Panc1 (cell line): Measurements from ENCODE around the gene PC. TPM values are rescaled to one million over a fixed set of nuclear protein-coding genes. Genes with fewer than 3 reads are reported as not detected.

Experiments used
- ATAC-seq: fragments of 200-7000 bp; cut with Tn5 transposase; 2 replicates; pipeline ENCODE4 v1.9.1; 2020; ENCODE audit warnings: mild to moderate bottlenecking, moderate library complexity
- BruUV-seq: library from RNA; stranded (reverse); fragments of 400-500 nt; replicated peaks from 2 replicates; lab custom pipeline; 2021; lab: Mats Ljungman, UMichigan
- CTCF ChIA-PET: fragments of 300-600 bp; sonication (Branson Sonifier 250); formaldehyde crosslinking; loops from one replicate; lab custom pipeline; 2022; ENCODE audit warnings: antibody characterized with exemption; lab: Charles Lee
- POLR2A ChIA-PET: fragments of 300-600 bp; sonication (Branson Sonifier 250); formaldehyde crosslinking; loops from one replicate; lab custom pipeline; 2022; ENCODE audit warnings: antibody characterized with exemption; lab: Charles Lee
- DNase-seq: peaks from one replicate; pipeline ENCODE4 v3.0.0-alpha.2; 2010; ENCODE audit warnings: low read depth, low spot score
- H3K27ac ChIP-seq: 2 replicates; pipeline ENCODE4 v1.5.1; 2011; ENCODE audit warnings: mild to moderate bottlenecking, low read length, inconsistent platforms
- H3K27me3 ChIP-seq: fragments of 200-500 bp; sonication (Bioruptor generic); 2 replicates; pipeline ENCODE4 v1.6.0; 2014; ENCODE audit warnings: low read length, inconsistent platforms; ENCODE audit not compliant: control insufficient read depth, insufficient read depth
- H3K36me3 ChIP-seq: fragments of 200-500 bp; sonication (Bioruptor generic); 2 replicates; pipeline ENCODE4 v1.5.1; 2014; ENCODE audit warnings: inconsistent platforms, mild to moderate bottlenecking, low read length, moderate library complexity; ENCODE audit not compliant: control insufficient read depth, insufficient read depth
- H3K4me1 ChIP-seq: 2 replicates; pipeline ENCODE4 v1.5.1; 2011; ENCODE audit warnings: inconsistent platforms, mild to moderate bottlenecking, low read length, moderate library complexity; ENCODE audit not compliant: control insufficient read depth, insufficient read depth
- H3K4me3 ChIP-seq, 2 experiments: 2 replicates each; pipeline ENCODE4 v1.5.1; 2011 to 2012; ENCODE audit warnings: low read depth in 2 of 2, low read length in 2 of 2, mild to moderate bottlenecking in 2 of 2, inconsistent platforms in 1 of 2, moderate library complexity in 1 of 2
- H3K9me3 ChIP-seq: fragments of 200-500 bp; sonication (Bioruptor generic); 2 replicates; pipeline ENCODE4 v1.5.1; 2014; ENCODE audit warnings: low read depth, mild to moderate bottlenecking, inconsistent platforms, low read length, moderate library complexity; ENCODE audit not compliant: control insufficient read depth, insufficient read depth
- POLR2AphosphoS5 ChIP-seq: IDR thresholded peaks from 2 replicates; pipeline ENCODE4 v1.6.1; 2012; ENCODE audit warnings: mild to moderate bottlenecking, low read depth, low read length, moderate library complexity
- SIN3A ChIP-seq: IDR thresholded peaks from 2 replicates; pipeline ENCODE4 v1.6.1; 2012; ENCODE audit warnings: low read depth, mild to moderate bottlenecking, low read length, moderate library complexity, borderline replicate concordance; ENCODE audit not compliant: insufficient read depth
- TCF7L2 ChIP-seq: IDR thresholded peaks from 2 replicates; pipeline ENCODE4 v1.6.1; 2011; ENCODE audit warnings: mild to moderate bottlenecking, low read depth, low read length, inconsistent platforms
- in situ Hi-C: cut with HindIII; loops from 2 replicates; pipeline ENCODE4 v1.10.0; 2016; ENCODE audit warnings: low sequenced_read_pairs, low pct_unique_long_range_greater_than_20kb
- intact Hi-C: fragments of 100-400 bp; cut with micrococcal nuclease; formaldehyde crosslinking; loops from one replicate; pipeline ENCODE4 v1.10.0; 2022; ENCODE audit not compliant: unreplicated experiment
- total RNA-seq: library from RNA; stranded (reverse); gene quantifications from one replicate; pipeline ENCODE4 v1.2.1, GENCODE V29; 2021; ENCODE audit not compliant: unreplicated experiment
- TF ChIP-seq, protein P1 (sequence below), 2 experiments: IDR thresholded peaks; 2 replicates each; pipeline ENCODE4 v1.6.1; 2011 to 2012; ENCODE audit warnings: low read depth in 2 of 2, control low read depth in 1 of 2, low read length in 1 of 2, mild to moderate bottlenecking in 1 of 2, moderate library complexity in 1 of 2; ENCODE audit not compliant: insufficient read depth in 1 of 2
- TF ChIP-seq, protein P2 (sequence below): fragments of 450-650 bp; IDR thresholded peaks from 2 replicates; pipeline ENCODE4 v1.5.1; 2017; ENCODE audit warnings: mild to moderate bottlenecking

Gene PC
- total RNA-seq, 1 experiment from 2014 or later = 12.8 TPM

DNA sequence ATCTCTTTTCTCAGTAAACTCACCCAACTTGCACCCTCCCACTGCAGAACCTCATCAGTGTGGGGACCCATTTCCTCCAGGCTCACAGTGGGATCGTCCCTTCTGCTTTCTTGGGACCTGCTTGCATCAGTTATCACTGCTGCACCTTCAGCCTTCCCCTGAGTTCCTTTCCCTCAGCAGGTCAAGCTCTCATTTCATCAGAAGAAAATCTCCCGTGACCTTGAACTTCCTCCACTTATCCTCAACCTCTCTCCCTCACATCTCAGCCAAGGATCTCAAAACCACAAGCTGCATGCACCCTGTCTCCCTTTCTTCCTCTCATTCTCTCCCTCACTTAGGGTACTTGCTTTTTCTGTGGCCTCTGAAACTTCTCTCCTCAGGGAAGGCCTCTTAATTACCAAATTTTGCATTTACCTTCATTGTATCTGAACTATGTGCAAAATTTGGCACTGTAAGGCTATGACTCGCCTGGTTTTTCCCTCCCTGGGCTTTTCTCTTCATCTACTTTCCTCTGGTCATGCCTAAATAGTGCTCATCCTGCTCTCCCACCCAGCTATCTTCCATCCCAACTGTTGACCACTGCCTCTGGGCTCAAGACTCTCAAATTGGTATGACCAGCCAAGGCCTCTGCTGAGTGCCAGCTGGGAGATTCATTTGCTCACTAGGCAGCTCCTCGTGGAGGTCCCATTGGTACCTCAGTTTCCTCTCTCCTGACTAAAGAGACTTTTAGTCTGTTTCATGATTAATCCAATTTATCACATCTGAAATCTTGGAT, 117.7 kb downstream of the PC start:
- intact Hi-C loops (no loop called here), in situ Hi-C loops (no loop called here)
- BruUV-seq = no TSS peak
- H3K4me1 ChIP-seq = peaks cover 24% of the 10 kb centered on the region
- TF ChIP-seq, protein P1, sequence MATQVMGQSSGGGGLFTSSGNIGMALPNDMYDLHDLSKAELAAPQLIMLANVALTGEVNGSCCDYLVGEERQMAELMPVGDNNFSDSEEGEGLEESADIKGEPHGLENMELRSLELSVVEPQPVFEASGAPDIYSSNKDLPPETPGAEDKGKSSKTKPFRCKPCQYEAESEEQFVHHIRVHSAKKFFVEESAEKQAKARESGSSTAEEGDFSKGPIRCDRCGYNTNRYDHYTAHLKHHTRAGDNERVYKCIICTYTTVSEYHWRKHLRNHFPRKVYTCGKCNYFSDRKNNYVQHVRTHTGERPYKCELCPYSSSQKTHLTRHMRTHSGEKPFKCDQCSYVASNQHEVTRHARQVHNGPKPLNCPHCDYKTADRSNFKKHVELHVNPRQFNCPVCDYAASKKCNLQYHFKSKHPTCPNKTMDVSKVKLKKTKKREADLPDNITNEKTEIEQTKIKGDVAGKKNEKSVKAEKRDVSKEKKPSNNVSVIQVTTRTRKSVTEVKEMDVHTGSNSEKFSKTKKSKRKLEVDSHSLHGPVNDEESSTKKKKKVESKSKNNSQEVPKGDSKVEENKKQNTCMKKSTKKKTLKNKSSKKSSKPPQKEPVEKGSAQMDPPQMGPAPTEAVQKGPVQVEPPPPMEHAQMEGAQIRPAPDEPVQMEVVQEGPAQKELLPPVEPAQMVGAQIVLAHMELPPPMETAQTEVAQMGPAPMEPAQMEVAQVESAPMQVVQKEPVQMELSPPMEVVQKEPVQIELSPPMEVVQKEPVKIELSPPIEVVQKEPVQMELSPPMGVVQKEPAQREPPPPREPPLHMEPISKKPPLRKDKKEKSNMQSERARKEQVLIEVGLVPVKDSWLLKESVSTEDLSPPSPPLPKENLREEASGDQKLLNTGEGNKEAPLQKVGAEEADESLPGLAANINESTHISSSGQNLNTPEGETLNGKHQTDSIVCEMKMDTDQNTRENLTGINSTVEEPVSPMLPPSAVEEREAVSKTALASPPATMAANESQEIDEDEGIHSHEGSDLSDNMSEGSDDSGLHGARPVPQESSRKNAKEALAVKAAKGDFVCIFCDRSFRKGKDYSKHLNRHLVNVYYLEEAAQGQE (IDR thresholded peaks at IDR 0.05; ENCODE audit: insufficient read depth in 1 of 2, low read depth in 2 of 2, low read length in 1 of 2) = no peak
- TF ChIP-seq, protein P2, sequence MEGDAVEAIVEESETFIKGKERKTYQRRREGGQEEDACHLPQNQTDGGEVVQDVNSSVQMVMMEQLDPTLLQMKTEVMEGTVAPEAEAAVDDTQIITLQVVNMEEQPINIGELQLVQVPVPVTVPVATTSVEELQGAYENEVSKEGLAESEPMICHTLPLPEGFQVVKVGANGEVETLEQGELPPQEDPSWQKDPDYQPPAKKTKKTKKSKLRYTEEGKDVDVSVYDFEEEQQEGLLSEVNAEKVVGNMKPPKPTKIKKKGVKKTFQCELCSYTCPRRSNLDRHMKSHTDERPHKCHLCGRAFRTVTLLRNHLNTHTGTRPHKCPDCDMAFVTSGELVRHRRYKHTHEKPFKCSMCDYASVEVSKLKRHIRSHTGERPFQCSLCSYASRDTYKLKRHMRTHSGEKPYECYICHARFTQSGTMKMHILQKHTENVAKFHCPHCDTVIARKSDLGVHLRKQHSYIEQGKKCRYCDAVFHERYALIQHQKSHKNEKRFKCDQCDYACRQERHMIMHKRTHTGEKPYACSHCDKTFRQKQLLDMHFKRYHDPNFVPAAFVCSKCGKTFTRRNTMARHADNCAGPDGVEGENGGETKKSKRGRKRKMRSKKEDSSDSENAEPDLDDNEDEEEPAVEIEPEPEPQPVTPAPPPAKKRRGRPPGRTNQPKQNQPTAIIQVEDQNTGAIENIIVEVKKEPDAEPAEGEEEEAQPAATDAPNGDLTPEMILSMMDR = no peak
- TF ChIP-seq TCF7L2 = no peak
- no peak for TF ChIP-seq SIN3A
- no peak for TF ChIP-seq POLR2AphosphoS5
- no peaks in the 10 kb centered on the region for H3K27me3 ChIP-seq
- ATAC-seq (no peak), DNase-seq (no peak)
- peaks cover 7% of the 10 kb centered on the region; the same call in 1 of the 2 replicates for H3K36me3 ChIP-seq
- H3K9me3 ChIP-seq = no peaks in the 10 kb centered on the region
- CTCF ChIA-PET = no interaction called here
- no peak overlapping the region for H3K4me3 ChIP-seq
- POLR2A ChIA-PET = interaction anchor here (0.6 to 0.7 kb wide), 3 partner anchors 14 to 157 kb away, joined by 7 to 14 read pairs (median 10); no protein-coding TSS in a partner anchor
- no peak overlapping the region for H3K27ac ChIP-seq

DNA sequence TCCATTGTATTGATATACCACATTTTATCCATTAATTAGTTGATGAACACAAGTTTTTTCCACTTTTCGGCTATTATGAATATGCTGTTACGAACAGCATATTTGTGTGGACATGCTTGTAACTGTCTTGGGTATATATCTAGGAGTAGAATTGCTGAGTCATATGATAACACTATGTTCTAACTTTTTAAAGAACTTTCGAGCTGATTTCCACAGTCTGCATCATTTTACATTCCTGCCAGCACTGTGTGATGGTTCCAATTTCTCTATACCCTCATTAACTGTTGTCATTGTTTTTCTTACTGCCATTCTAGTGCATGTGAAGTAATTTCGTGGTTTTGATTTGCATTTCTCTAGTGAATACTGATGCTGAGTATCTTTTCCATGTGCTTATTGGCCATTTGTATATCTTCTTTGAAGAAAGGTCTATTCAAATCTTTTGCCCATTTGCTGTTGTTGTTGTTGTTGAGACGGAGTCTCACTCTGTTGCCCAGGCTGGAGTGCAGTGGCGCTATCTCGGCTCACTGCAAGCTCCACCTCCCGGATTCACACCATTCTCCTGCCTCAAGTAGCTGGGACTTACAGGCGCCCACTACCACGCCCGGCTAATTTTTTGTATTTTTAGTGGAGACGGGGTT, 122.3 kb downstream of the PC start:
- in situ Hi-C loops = no loop called here
- BruUV-seq = no TSS peak
- DNase-seq (no peak), ATAC-seq (no peak)
- intact Hi-C loops = no loop called here
- TF ChIP-seq SIN3A = no peak
- no peak for TF ChIP-seq TCF7L2
- TF ChIP-seq, protein P2 = no peak
- TF ChIP-seq, protein P1 (IDR thresholded peaks at IDR 0.05; ENCODE audit: insufficient read depth in 1 of 2, low read depth in 2 of 2, low read length in 1 of 2) = no peak
- TF ChIP-seq POLR2AphosphoS5 = no peak
- no peaks in the 10 kb centered on the region for H3K9me3 ChIP-seq
- POLR2A ChIA-PET = no interaction called here
- no peaks in the 10 kb centered on the region for H3K36me3 ChIP-seq
- no peak overlapping the region for H3K4me3 ChIP-seq
- no peak overlapping the region for H3K27ac ChIP-seq
- CTCF ChIA-PET = interaction anchor here (0.6 kb wide), 1 partner anchor 184 kb away, joined by 6 read pairs; no protein-coding TSS in a partner anchor
- no peaks in the 10 kb centered on the region for H3K27me3 ChIP-seq
- H3K4me1 ChIP-seq = 0 out of 2 replicates have a peak, but pooled peaks cover 4% of the 10 kb centered on the region
